Measurements from ENCODE around the gene SCAI.

DNA sequence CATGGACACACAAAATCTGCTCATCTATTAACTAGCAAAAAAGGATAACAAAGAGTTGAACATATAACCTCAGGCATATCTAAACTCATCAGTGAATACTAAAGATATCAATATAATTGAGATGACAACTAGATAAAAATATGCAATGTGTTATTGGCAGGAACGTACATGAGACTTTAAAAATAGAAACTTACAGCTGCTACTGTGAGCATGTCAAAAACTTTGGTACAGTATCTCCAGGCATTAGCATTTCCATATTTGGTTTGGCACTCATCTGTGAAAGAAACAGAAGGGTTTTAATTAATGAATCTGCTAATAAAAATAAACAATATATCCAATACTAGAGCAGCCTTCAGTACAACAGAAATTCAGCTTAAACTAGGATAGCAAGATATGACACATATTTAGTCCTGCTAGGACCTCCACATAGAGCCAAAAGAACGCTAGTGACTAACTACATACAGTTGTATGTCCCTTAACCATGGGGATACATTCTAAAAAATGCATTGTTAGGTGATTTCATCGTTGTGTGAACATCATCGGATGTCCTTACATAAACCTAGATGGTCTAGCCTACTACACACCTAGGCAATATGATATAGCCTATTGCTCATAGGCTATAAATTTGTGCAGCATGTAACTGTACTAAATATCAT lies 10.5 kb upstream of the SCAI start:
- TF ChIP-seq CTCF (IDR thresholded peaks at IDR 0.05) (no peak), POLR2A (IDR thresholded peaks at IDR 0.05) (no peak)

Measured in ovary (tissue), 3 donors.